Mesendoderm (in vitro differentiated cells): ENCODE data around the gene MTHFD1L.

Experiments
- DNase-seq: peaks from one replicate; pipeline ENCODE4 v3.0.0; 2013
- H2AK5ac ChIP-seq: 2 replicates; pipeline ENCODE4 v1.6.1; 2013; ENCODE audit warnings: low read length, inconsistent platforms
- H2BK120ac ChIP-seq: 2 replicates; pipeline ENCODE4 v1.6.1; 2013; ENCODE audit warnings: low read depth, mild to moderate bottlenecking, low read length, moderate library complexity, mixed read lengths
- H2BK15ac ChIP-seq: replicated peaks from 2 replicates; pipeline ENCODE4 v1.6.1; 2013; ENCODE audit warnings: low read depth, mild to moderate bottlenecking, moderate library complexity
- H2BK5ac ChIP-seq: 2 replicates; pipeline ENCODE4 v1.6.1; 2013; ENCODE audit warnings: low read length, inconsistent platforms
- H3K18ac ChIP-seq: 2 replicates; pipeline ENCODE4 v1.6.1; 2013; ENCODE audit warnings: mild to moderate bottlenecking, low read length, mixed read lengths
- H3K23ac ChIP-seq: one replicate; pipeline ENCODE4 v1.6.1; 2013; ENCODE audit warnings: low read length
- H3K27ac ChIP-seq: 2 replicates; pipeline ENCODE4 v1.5.1; 2013; ENCODE audit warnings: low read depth, mild to moderate bottlenecking, inconsistent platforms, low read length, moderate library complexity
- H3K27me3 ChIP-seq: 2 replicates; pipeline ENCODE4 v1.6.1; 2013; ENCODE audit warnings: low read length, control low read depth, mild to moderate bottlenecking, inconsistent platforms; ENCODE audit not compliant: insufficient read depth, poor library complexity
- H3K36me3 ChIP-seq: 2 replicates; pipeline ENCODE4 v1.6.1; 2013; ENCODE audit warnings: low read length, inconsistent platforms; ENCODE audit not compliant: control insufficient read depth, insufficient read depth
- H3K4ac ChIP-seq: one replicate; pipeline ENCODE4 v1.6.1; 2013; ENCODE audit warnings: low read depth, mild to moderate bottlenecking, low read length, moderate library complexity
- H3K4me1 ChIP-seq: 2 replicates; pipeline ENCODE4 v1.6.1; 2013; ENCODE audit warnings: low read depth, low read length, inconsistent platforms; ENCODE audit not compliant: control insufficient read depth
- H3K4me2 ChIP-seq: 2 replicates; pipeline ENCODE4 v1.6.1; 2013; ENCODE audit warnings: low read length
- H3K4me3 ChIP-seq: 2 replicates; pipeline ENCODE4 v1.5.1; 2013; ENCODE audit warnings: mild to moderate bottlenecking, low read length
- H3K56ac ChIP-seq: one replicate; pipeline ENCODE4 v1.6.1; 2013; ENCODE audit warnings: low read length
- H3K79me1 ChIP-seq: 2 replicates; pipeline ENCODE4 v1.6.1; 2013; ENCODE audit warnings: low read length, inconsistent platforms
- H3K79me2 ChIP-seq: 2 replicates; pipeline ENCODE4 v1.6.1; 2013; ENCODE audit warnings: mild to moderate bottlenecking, low read length; ENCODE audit not compliant: control insufficient read depth, insufficient read depth
- H3K9ac ChIP-seq: 2 replicates; pipeline ENCODE4 v1.6.1; 2013; ENCODE audit warnings: low read length, inconsistent platforms
- H4K5ac ChIP-seq: one replicate; pipeline ENCODE4 v1.6.1; 2013; ENCODE audit warnings: low read length
- H4K8ac ChIP-seq: one replicate; pipeline ENCODE4 v1.6.1; 2013; ENCODE audit warnings: low read depth, mild to moderate bottlenecking, control low read depth, low read length, moderate library complexity
- WGBS: extraction: QIAGEN DNeasy Blood & Tissue Kit; methylation state at CpG from one replicate; pipeline ENCODE4 v1.1.7; 2013; ENCODE audit warnings: low lambda C conversion rate, missing lambda C conversion rate; ENCODE audit not compliant: insufficient coverage; ENCODE audit errors: extremely low coverage; 5-methylcytosine and 5-hydroxymethylcytosine counted together

Gene MTHFD1L

GRCh38 chr6:150924808-150925589 lies 59.5 kb downstream of the MTHFD1L start:
- no peaks in the 10 kb centered on the region for H3K79me2 ChIP-seq
- WGBS: no CpG with 5 or more reads among the region's 11 CpGs
- no peak overlapping the region for H3K18ac ChIP-seq
- no peaks in the 10 kb centered on the region for H3K79me1 ChIP-seq
- no peak overlapping the region for H3K4me3 ChIP-seq
- H3K4me2 ChIP-seq: no peak overlapping the region
- H3K23ac ChIP-seq: no peak overlapping the region
- H3K56ac ChIP-seq: no peak overlapping the region
- no peaks in the 10 kb centered on the region for H3K4me1 ChIP-seq
- H3K36me3 ChIP-seq: peaks cover 3% of the 10 kb centered on the region
- no peak overlapping the region for H2BK15ac ChIP-seq
- no peak overlapping the region for H2AK5ac ChIP-seq
- H3K4ac ChIP-seq: no peak overlapping the region
- H4K5ac ChIP-seq: no peak overlapping the region
- H2BK120ac ChIP-seq: no peak overlapping the region
- DNase-seq: no peak
- no peak overlapping the region for H3K9ac ChIP-seq
- H2BK5ac ChIP-seq: no peak overlapping the region
- H3K27me3 ChIP-seq: no peaks in the 10 kb centered on the region
- H3K27ac ChIP-seq: no peak overlapping the region
- no peak overlapping the region for H4K8ac ChIP-seq

- Histone ChIP-seq H4K5ac (no peak overlapping the region), H4K8ac (no peak overlapping the region), H3K18ac (no peak overlapping the region), H2AK5ac (no peak overlapping the region), H3K4me1 (no peaks in the 10 kb centered on the region), H3K56ac (no peak overlapping the region), H3K27ac (no peak overlapping the region), H2BK15ac (no peak overlapping the region), H3K79me2 (no peaks in the 10 kb centered on the region), H3K4me2 (no peak overlapping the region), H3K4ac (no peak overlapping the region), H2BK120ac (no peak overlapping the region), H3K27me3 (no peaks in the 10 kb centered on the region), H3K9ac (no peak overlapping the region), H3K4me3 (no peak overlapping the region), H3K36me3 (peaks cover 3% of the 10 kb centered on the region), H3K79me1 (no peaks in the 10 kb centered on the region), H2BK5ac (no peak overlapping the region), H3K23ac (no peak overlapping the region)
- WGBS: no CpG with 5 or more reads among the region's 5 CpGs
- DNase-seq: no peak
These were observed 60.1 kb downstream of the MTHFD1L start for GRCh38 chr6:150925590-150925928.

DNA sequence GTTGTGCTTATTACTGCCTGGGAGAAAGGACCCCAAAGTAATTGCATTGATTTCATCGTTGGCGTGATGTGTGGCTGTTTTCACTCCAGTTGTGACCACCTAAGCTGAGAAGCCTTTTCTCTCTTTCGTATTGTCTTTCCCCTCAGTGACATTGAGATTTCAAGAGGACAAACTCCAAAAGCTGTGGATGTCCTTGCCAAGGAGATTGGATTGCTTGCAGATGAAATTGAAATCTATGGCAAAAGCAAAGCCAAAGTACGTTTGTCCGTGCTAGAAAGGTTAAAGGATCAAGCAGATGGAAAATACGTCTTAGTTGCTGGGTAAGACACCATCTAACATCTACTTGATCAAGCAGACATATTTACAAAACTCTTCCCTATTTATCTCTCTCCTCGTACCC lies 60.5 kb downstream of the MTHFD1L start:
- H2BK5ac ChIP-seq: no peak overlapping the region
- no peaks in the 10 kb centered on the region for H3K79me1 ChIP-seq
- no peaks in the 10 kb centered on the region for H3K4me1 ChIP-seq
- H3K4me3 ChIP-seq: no peak overlapping the region
- H3K27ac ChIP-seq: no peak overlapping the region
- H3K4ac ChIP-seq: no peak overlapping the region
- H3K23ac ChIP-seq: no peak overlapping the region
- no peak overlapping the region for H4K5ac ChIP-seq
- WGBS: 100% methylated on average over 1 of the region's 7 CpGs
- no peak overlapping the region for H3K9ac ChIP-seq
- H3K27me3 ChIP-seq: no peaks in the 10 kb centered on the region
- no peak overlapping the region for H3K4me2 ChIP-seq
- no peak overlapping the region for H2BK120ac ChIP-seq
- H3K18ac ChIP-seq: no peak overlapping the region
- no peak overlapping the region for H2AK5ac ChIP-seq
- no peak overlapping the region for H4K8ac ChIP-seq
- no peaks in the 10 kb centered on the region for H3K79me2 ChIP-seq
- peaks cover 3% of the 10 kb centered on the region for H3K36me3 ChIP-seq
- no peak for DNase-seq
- H3K56ac ChIP-seq: no peak overlapping the region
- H2BK15ac ChIP-seq: no peak overlapping the region

DNA sequence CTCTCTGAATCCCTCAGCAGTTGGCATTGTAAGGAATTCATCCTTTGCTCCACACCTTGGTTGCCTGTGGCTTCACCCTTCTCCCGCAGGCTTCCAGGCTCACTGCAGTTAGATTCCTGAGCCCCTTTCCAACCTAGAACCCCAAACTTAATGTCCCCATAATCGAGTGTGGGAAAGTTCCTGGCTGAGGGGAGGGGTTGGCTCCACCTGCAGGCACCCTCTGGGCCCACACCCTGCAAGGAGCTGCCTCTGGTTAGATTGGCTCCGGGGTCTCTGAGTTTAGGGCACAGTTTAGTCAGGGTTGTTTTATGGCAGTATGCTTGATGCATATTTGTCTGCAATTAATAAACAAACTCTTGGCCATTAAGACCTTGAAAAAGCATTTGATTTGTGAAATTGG lies 63.4 kb downstream of the MTHFD1L start:
- no peak overlapping the region for H3K18ac ChIP-seq
- H3K4ac ChIP-seq: no peak overlapping the region
- no peak overlapping the region for H2BK120ac ChIP-seq
- H3K4me3 ChIP-seq: no peak overlapping the region
- no peak overlapping the region for H3K4me2 ChIP-seq
- no peaks in the 10 kb centered on the region for H3K4me1 ChIP-seq
- H3K27me3 ChIP-seq: no peaks in the 10 kb centered on the region
- no CpG with 5 or more reads among the region's 3 CpGs for WGBS
- H3K9ac ChIP-seq: no peak overlapping the region
- no peak overlapping the region for H2AK5ac ChIP-seq
- no peak overlapping the region for H4K8ac ChIP-seq
- peak; percentile 28 for DNase-seq
- no peak overlapping the region for H3K23ac ChIP-seq
- H2BK15ac ChIP-seq: no peak overlapping the region
- no peaks in the 10 kb centered on the region for H3K79me1 ChIP-seq
- H3K27ac ChIP-seq: no peak overlapping the region
- H3K56ac ChIP-seq: no peak overlapping the region
- H3K79me2 ChIP-seq: no peaks in the 10 kb centered on the region
- no peaks in the 10 kb centered on the region for H3K36me3 ChIP-seq
- H2BK5ac ChIP-seq: no peak overlapping the region
- no peak overlapping the region for H4K5ac ChIP-seq

- no CpG with 5 or more reads among the region's 2 CpGs for WGBS
- H3K79me2 ChIP-seq: no peaks in the 10 kb centered on the region
- no peak overlapping the region for H3K18ac ChIP-seq
- no peak overlapping the region for H3K4me3 ChIP-seq
- no peak overlapping the region for H3K4ac ChIP-seq
- no peak overlapping the region for H4K8ac ChIP-seq
- H3K27me3 ChIP-seq: no peaks in the 10 kb centered on the region
- no peak overlapping the region for H2BK120ac ChIP-seq
- H3K36me3 ChIP-seq: no peaks in the 10 kb centered on the region
- no peak overlapping the region for H2BK5ac ChIP-seq
- no peak overlapping the region for H4K5ac ChIP-seq
- H3K9ac ChIP-seq: no peak overlapping the region
- H3K23ac ChIP-seq: no peak overlapping the region
- H3K56ac ChIP-seq: no peak overlapping the region
- no peak for DNase-seq
- H2AK5ac ChIP-seq: no peak overlapping the region
- H3K27ac ChIP-seq: no peak overlapping the region
- no peak overlapping the region for H2BK15ac ChIP-seq
- H3K4me1 ChIP-seq: no peaks in the 10 kb centered on the region
- H3K79me1 ChIP-seq: no peaks in the 10 kb centered on the region
- no peak overlapping the region for H3K4me2 ChIP-seq
These were observed 63.9 kb downstream of the MTHFD1L start for GRCh38 chr6:150929416-150929815.

GRCh38 chr6:150930841-150931240 lies 65.3 kb downstream of the MTHFD1L start:
- H3K18ac ChIP-seq: no peak overlapping the region
- H3K36me3 ChIP-seq: no peaks in the 10 kb centered on the region
- DNase-seq: no peak

More at GRCh38 chr6:150930841-150931240, 65.3 kb downstream of the MTHFD1L start:
- no peak overlapping the region for H2BK15ac ChIP-seq
- no peak overlapping the region for H2BK5ac ChIP-seq
- no CpG with 5 or more reads among the region's 1 CpG for WGBS
- H3K4me1 ChIP-seq: no peaks in the 10 kb centered on the region
- H2AK5ac ChIP-seq: no peak overlapping the region
- no peak overlapping the region for H3K4me3 ChIP-seq
- no peaks in the 10 kb centered on the region for H3K79me2 ChIP-seq
- no peak overlapping the region for H3K56ac ChIP-seq
- no peak overlapping the region for H3K9ac ChIP-seq
- H3K23ac ChIP-seq: no peak overlapping the region
- no peak overlapping the region for H3K4me2 ChIP-seq
- no peak overlapping the region for H3K27ac ChIP-seq
- H3K27me3 ChIP-seq: no peaks in the 10 kb centered on the region
- H4K5ac ChIP-seq: no peak overlapping the region
- no peak overlapping the region for H2BK120ac ChIP-seq
- no peak overlapping the region for H4K8ac ChIP-seq
- no peaks in the 10 kb centered on the region for H3K79me1 ChIP-seq
- no peak overlapping the region for H3K4ac ChIP-seq
